ENCODE measurements around the gene CD34.
"Not testable (repeated sequence)": the region's sequence is repeated elsewhere in the genome, so short reads cannot be mapped to it uniquely, and the experiment has no call there.

The CD34 gene

GRCh38 chr1:207944571-207944970 lies 33.6 kb upstream of the CD34 start:
- no peak overlapping the region for H3K27ac ChIP-seq
- no peak for TF ChIP-seq CTCF (conservative IDR thresholded peaks at IDR 0.05)

GRCh38 chr1:207942337-207942741 lies 31.4 kb upstream of the CD34 start:
- H3K27ac ChIP-seq = not testable (repeated sequence)

- no peak for TF ChIP-seq CTCF (conservative IDR thresholded peaks at IDR 0.05)
- H3K27ac ChIP-seq = no peak overlapping the region
Observed at GRCh38 chr1:207941665-207942064, 30.7 kb upstream of the CD34 start.

GRCh38 chr1:207938016-207938415 lies 27.1 kb upstream of the CD34 start:
- TF ChIP-seq CTCF (conservative IDR thresholded peaks at IDR 0.05) = no peak
- H3K27ac ChIP-seq = peak overlapping the region; percentile 6; the same call in 1 of the 2 replicates

GRCh38 chr1:207937204-207937603 lies 26.3 kb upstream of the CD34 start:
- no peak for TF ChIP-seq CTCF (conservative IDR thresholded peaks at IDR 0.05)
- H3K27ac ChIP-seq = no peak overlapping the region

- no peak overlapping the region for H3K27ac ChIP-seq
- TF ChIP-seq CTCF (conservative IDR thresholded peaks at IDR 0.05) = no peak
Observed at GRCh38 chr1:207935166-207935583, 24.2 kb upstream of the CD34 start.

- no peak overlapping the region for H3K27ac ChIP-seq
- no peak for TF ChIP-seq CTCF (conservative IDR thresholded peaks at IDR 0.05)
Observed at GRCh38 chr1:207933205-207933800, 22.4 kb upstream of the CD34 start.

GRCh38 chr1:207926984-207927383 lies 16.1 kb upstream of the CD34 start:
- no peak for TF ChIP-seq CTCF (conservative IDR thresholded peaks at IDR 0.05)
- no peak overlapping the region for H3K27ac ChIP-seq

GRCh38 chr1:207925969-207926368 lies 15.0 kb upstream of the CD34 start:
- H3K27ac ChIP-seq = not testable (repeated sequence)

Measured in VCaP (cell line).